PC-9 (cell line): Measurements from ENCODE around the gene ISG20.

Source experiments
- CTCF ChIP-seq: fragments of 200-600 bp; sonication (generic); conservative IDR thresholded peaks from 2 replicates; pipeline ENCODE4 v1.6.1; 2017; ENCODE audit warnings: mixed run types, antibody characterized with exemption, mild to moderate bottlenecking, moderate library complexity
- EZH2 ChIP-seq: fragments of 200-600 bp; sonication (generic); IDR thresholded peaks from 2 replicates; pipeline ENCODE4 v1.8.0; 2017; ENCODE audit warnings: antibody characterized with exemption, low read depth

GRCh38 chr15:88634449-88634848, 4.4 kb upstream of the ISG20 start:
- TF ChIP-seq CTCF (no peak), EZH2 (no peak)
